Measurements from ENCODE around the gene POLG2.
"Not testable (repeated sequence)": the region's sequence is repeated elsewhere in the genome, so short reads cannot be mapped to it uniquely, and the experiment has no call there.

The POLG2 gene

DNA sequence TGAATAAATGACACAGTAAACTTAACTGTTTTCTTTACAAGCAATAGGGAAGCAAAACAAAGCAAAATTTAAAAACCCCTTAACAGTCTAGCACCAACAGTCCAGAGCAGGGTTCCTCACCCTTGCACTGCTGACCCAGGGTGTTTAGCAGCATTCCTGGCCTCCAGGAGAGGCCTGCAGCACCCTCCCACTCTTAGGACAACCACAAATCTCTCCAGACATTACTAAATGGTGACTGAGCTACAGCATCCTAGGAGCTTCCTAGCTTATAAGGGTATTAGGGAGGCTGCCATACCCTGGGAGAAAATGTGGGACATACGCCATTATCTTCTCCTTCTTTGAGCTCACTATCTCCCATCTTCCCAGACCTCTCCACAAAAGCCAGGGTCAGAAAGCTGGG is 15.9 kb downstream of the POLG2 start:
- no peak for DNase-seq

DNA sequence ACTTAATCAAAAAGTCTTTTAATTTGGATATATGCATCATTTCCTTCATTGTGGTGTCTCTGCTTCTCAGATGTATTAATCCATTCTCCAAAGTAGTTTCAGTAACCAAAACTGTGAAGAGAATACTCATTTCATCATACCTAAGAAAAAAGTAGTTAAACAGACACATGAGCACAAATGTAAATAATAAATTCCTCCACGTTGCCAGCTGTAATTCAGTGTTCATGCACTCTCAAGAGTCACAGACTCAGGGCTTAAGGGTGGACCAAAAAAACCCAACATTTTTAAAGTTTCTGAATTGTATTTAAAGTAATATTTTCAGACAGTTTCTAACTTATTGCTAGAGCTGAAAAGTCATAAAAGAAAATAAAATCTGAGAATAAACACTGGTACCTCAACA is 19.0 kb downstream of the POLG2 start:
- no peak for DNase-seq

GRCh38 chr17:64472564-64472963 is 24.3 kb downstream of the POLG2 start:
- DNase-seq = no peak

- DNase-seq = no peak
These were observed 25.4 kb downstream of the POLG2 start for GRCh38 chr17:64471440-64471839.

DNA sequence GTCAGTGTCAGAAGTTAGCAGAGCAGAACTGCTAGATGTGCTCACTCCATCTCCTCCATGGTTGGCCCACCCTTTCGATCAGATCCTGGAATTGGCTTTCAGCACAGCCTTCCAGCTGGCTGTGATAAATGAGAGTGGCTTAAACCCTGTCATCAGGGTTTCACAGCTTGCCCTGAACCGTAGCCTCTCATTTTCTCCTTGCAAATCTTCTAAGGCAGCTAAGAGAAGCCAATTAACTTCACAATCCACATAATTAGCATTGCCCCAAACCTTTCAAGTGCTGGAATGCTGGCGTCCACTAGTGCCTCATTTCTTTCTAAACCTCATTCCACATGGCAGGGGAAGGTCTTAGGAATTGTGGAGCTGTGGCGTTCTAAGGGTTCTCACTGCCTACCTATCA is 26.2 kb downstream of the POLG2 start:
- DNase-seq = no peak

DNA sequence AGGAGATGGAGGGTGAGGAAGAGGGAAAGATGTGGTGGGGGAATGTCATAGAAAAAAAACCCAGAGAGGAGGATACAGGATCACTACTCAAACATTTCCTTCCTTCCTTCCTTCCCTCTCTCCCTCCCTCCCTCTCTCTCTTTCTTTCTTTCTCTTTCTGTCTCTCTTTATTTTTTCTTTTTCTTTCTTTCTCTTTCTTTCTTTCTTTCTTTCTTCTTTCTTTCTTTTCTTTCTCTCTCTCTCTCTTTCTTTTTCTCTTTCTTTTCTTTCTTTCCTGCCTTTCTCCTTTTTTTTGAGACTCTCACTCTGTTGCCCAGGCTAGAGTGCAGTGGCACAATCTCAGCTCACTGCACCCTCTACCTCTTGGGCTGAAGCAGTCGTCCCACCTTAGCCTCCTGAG is 30.0 kb downstream of the POLG2 start:
- not testable (repeated sequence) for DNase-seq

DNA sequence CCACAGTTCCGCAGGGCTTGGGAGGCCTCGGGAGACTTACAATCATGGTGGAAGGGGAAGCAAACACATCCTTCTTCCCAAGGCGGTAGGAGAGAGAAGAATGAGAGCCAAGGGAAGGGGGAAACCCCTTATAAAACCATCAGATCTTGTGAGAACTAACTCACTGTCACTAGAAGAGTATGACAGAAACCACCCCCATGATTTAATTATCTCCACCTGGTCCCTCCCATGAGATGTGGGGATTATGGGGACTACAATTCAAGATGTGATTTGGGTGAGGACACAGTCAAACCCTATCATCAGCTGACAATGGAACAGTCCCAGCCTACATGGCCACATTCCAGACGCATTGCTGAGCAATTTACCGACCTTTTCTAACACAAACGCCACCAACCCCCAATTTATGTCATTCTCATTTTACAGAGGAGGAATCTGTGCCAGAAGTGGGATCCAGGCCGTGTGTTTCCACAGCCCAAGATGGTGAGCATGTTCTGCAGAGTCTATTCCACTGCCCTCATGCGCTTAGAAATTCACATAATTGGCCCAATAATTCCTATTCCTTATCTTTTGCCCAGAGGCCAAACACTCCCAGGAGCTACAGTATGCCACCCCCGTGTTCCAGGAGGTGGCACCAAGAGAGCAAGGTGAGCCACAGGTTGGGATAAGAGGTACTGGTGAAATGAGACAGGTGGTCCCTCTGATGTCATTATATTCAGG is 30.7 kb downstream of the POLG2 start:
- no peak for DNase-seq

DNA sequence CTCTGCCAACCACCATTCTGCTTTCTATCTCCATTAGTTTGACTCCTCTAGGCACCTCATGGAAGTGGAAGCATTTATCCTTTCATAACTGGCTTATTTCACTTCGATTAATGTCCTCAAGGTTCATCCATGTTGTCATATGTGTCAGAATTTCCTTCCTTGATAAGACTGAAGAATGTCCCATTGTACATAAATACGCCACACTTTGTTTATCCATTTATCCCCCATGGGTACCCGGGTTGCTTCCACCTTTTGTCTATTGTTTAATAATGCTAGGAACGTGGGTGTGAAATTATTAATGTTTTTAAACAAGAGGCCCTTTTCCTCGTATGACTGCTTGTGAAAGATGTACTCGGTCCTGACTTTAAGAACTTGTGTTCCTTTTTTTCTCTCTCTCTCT is 35.1 kb downstream of the POLG2 start:
- DNase-seq = no peak

DNA sequence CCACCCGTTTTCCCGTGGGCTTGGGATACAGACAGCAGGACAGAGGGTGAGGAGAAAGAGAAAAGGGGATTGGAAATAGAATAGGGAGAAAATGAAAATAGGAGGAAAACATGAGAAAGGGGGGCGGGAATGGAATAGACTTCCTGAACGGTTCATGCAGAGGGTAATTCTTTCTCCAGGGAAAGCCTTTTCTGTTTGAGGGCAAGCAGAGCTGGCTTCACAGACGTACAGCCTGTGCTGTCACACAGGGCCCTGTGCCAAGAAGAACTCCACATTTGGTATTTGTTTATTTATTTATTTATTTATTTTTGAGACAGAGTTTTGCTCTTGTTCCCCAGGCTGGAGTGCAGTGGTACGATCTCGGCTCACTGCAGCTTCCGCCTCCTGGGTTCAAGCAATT is 35.9 kb downstream of the POLG2 start:
- DNase-seq = no peak

DNA sequence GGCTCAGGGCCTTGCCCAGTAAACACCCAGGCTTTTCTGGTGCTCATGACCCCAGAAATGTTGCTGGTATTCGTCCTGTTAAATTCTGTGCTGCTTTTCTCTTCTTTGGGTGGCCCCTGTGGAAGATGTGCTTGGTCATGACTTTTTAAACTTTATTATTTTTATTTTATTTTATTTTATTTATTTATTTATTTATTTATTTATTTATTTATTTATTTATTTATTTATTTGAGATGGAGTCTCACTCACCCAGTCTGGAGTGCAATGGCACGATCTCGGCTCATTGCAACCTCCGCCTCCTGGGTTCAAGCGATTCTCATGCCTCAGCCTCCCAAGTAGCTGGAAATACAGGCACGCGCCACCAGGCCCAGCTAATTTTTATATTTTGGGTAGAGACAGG is 37.0 kb downstream of the POLG2 start:
- DNase-seq = not testable (repeated sequence)

GRCh38 chr17:64459284-64459747 is 37.5 kb downstream of the POLG2 start:
- no peak for DNase-seq

DNA sequence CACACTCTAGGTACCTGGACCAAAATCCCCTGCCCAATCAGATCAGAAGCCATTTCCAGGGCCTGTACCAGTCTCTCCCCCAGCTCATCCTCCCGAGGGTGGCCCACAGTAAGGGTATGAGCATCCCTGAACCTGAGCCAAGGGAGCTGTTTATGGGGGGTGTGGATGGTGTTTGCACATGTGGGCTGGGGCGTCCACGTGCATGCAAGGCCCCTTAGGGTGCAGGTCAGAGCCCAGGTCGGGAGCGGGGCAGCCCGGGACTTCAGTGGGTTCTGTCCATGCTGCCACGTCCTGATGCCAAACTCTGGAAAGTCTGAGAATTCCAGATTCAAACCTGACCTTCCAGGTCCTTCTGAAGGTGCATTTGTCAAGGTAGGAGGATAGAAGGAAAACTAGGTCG is 38.1 kb downstream of the POLG2 start:
- no peak for DNase-seq

GRCh38 chr17:64457156-64457555 is 39.7 kb downstream of the POLG2 start:
- no peak for DNase-seq

DNA sequence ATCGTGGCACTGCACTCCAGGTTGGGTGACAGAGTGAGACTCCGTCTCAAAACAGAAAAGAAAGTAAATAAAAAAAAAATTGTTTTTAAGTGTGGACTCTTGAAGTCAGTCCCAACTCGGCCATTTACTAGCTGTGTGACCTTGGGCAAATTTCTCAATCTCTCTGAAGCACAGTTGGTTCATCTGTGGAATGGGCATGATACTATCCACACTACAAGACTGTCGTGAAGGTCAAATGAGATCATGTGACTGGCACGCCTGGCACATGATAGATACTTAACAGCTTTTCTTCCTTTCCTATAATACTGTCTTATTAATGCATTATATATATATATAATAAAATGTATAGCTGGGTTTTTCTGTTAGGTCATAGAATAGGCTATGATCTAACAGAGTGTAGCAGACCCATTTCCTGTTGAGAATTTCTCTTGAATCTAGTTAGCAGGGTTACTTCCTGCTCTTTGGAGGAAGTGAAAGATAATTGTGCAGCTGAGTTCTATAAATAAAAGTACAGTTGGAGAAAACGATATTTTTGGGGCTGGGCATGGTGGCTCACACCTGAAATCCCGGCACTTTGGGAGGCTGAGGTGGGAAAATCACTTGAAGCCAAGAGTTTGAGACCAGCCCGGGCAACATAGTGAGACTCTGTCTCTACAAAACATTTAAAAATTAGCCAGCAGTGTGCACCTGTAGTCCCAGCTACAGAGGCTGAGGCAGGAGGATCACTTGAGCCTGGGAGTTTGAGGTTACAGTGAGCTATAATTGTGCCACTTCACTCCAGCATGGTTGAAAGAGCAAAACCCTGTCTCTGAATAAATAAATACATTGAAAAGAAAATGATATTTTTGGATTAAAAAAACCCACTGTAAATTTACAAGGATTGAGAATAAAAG is 40.6 kb downstream of the POLG2 start:
- DNase-seq = no peak

DNA sequence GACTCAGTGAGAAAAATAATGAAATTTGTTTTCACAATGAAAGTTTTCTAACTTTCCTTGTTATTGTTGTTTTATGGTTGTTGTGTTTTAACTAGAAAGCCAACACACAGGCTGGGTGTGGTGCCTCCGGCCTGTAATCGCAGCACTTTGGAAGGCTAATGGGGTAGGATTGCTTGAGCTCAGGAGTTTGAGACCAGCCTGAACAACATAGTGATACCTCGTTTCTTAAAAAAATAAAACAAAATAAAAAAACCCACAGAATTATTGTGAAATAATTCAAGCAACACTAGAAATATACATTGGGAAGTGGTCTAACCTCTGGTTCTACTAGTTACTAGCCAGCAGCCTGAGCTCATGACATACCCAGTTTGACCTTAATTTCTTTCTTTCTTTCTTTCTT is 47.3 kb downstream of the POLG2 start:
- no peak for DNase-seq

- no peak for DNase-seq
These were observed 48.0 kb downstream of the POLG2 start, which contains the start of gene MILR1 for GRCh38 chr17:64448665-64449512. TSS of gene MILR1 (plus strand) at chr17:64449115. CDS start at chr17:64449169, 54 bp downstream.

- DNase-seq = no peak
These were observed 49.3 kb downstream of the POLG2 start for GRCh38 chr17:64447526-64447925.

- no peak for DNase-seq
These were observed 53.6 kb downstream of the POLG2 start for GRCh38 chr17:64443086-64443760.

DNA sequence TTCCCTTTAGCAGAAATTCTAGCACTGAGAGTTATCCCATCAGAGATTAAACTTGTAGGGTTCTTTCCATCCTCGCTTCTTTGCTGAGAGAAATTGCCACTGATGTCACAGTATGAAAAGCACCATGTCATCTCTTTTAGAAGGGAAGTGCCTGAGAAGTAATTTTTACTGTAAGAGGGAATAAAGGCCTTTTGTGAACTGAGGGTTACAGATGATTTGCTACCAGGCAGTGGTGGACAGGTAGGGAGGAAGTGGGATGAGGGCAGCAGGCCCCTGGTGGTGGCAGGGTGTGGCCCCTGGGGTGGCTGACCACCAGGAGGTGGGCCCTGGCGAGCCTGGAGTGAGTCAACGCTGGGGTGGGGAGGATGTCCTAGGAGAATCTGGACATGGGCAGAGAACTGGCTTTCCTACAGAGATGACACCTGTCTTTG is 54.3 kb downstream of the POLG2 start:
- no peak for DNase-seq

DNA sequence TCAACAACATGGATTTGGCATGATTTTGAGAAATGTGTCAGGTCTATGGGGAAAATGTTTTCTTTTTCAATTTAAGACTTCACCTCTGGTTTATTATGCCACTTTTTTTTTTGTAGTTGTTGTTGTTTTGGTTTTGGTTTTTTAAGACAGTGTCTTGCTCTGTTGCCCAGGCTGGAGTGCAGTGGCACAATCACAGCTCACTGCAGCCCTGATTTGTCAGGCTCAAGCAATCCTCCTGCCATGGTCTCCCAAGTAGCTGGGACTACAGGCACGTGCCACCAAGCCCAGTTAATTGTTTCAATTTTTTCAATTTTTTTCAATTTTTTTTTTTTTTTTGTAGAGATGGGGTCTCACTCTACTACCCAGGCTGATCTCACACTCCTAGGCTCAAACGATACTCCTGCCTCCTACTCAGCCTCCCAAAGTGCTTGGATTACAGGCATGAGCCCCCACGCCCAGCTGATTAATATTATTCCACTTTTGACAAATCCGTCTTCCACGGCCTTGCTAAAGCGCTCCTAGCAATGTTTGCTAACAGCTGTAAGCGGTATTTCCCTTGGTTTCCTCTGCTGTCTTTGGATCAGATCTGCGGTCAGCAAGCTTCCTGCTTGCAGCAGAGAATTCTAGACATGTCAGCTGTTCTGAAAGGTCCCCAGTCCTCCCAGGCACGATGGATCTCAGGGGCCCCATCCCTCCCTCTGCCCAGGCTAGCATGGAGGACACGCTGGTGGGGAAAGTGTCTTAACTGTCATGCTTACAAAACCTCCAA is 54.9 kb downstream of the POLG2 start:
- DNase-seq = no peak

- no peak for DNase-seq
These were observed 56.9 kb downstream of the POLG2 start for GRCh38 chr17:64439956-64440355.

DNA sequence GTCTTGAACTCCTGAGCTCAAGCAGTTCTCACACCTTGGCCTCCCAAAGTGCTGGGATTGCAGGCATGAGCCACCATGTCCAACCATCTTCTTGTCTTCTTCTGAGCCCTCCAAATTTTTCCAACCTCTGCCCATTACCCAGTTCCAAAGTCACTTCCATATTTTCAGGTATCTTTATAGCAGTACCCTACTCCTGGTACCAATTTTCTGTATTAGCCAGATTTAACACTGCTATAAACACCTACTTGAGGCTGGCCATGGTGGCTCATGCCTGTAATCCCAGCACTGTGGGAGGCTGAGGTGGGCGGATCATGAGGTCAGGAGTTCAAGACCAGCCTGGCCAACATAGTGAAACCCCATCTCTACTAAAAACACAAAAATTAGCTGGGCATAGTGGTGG is 57.3 kb downstream of the POLG2 start:
- DNase-seq = not testable (repeated sequence)
